ENCODE measurements around the gene GSAP.
"Not testable (repeated sequence)": the region's sequence is repeated elsewhere in the genome, so short reads cannot be mapped to it uniquely, and the experiment has no call there.

Gene GSAP

DNA sequence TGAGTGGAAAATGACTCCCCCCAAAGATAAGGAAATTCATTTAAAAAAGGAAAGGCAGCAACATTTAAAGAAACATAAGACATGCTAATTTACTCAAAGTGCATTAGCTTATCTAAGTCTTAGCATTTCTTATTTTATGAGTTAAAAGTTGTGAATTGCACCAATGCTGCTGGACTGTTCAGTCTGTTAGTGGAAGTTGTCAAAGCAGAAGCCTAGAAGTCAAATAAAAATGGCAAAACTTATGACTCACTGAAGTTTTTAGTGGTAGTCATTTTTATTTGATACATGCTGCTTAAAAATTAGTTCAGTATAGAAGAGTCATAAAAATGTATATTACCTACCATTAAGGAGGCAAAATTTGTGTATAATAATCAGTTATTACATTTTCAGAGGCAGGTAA, 125.7 kb downstream of the GSAP start:
- H3K27ac ChIP-seq (ENCODE audit: low read depth, low read length) = no peak overlapping the region
- H3K36me3 ChIP-seq (ENCODE audit: insufficient read depth, low read length) = no peaks in the 10 kb centered on the region
- H3K4me3 ChIP-seq (ENCODE audit: low read depth, low read length) = no peak overlapping the region
- no peak overlapping the region for H2AFZ ChIP-seq (ENCODE audit: low read length, unreplicated experiment)
- H3K4me1 ChIP-seq (ENCODE audit: control insufficient read depth, insufficient read depth, low read length, unreplicated experiment) = no peaks in the 10 kb centered on the region
- no peaks in the 10 kb centered on the region for H3K27me3 ChIP-seq (ENCODE audit: insufficient read depth, low read length)
- H3K79me2 ChIP-seq (ENCODE audit: control insufficient read depth, insufficient read depth, low read length, unreplicated experiment) = no peaks in the 10 kb centered on the region

DNA sequence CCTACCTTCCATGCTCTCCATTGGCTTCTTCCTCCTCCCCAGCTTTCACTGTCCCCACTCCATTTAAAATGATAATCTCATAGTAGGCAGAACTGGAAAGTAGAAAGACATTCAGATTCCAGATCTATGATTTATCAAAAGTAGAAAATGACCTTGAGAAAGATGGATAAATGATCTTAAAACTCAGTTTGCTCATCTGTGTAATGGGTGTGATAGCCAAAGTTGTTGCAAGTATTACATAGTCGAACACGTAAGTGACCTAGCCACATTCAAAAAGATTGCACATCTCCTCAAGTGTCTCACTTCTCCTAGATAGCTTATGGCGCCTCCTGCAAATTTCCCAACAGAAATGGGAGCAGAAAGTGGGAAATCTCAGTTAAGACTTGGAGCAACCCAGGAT, 126.8 kb downstream of the GSAP start:
- Histone ChIP-seq H3K27ac (ENCODE audit: low read depth, low read length) (no peak overlapping the region), H3K4me1 (ENCODE audit: control insufficient read depth, insufficient read depth, low read length, unreplicated experiment) (no peaks in the 10 kb centered on the region), H3K36me3 (ENCODE audit: insufficient read depth, low read length) (no peaks in the 10 kb centered on the region), H3K27me3 (ENCODE audit: insufficient read depth, low read length) (no peaks in the 10 kb centered on the region), H3K4me3 (ENCODE audit: low read depth, low read length) (no peak overlapping the region), H2AFZ (ENCODE audit: low read length, unreplicated experiment) (no peak overlapping the region), H3K79me2 (ENCODE audit: control insufficient read depth, insufficient read depth, low read length, unreplicated experiment) (no peaks in the 10 kb centered on the region)

DNA sequence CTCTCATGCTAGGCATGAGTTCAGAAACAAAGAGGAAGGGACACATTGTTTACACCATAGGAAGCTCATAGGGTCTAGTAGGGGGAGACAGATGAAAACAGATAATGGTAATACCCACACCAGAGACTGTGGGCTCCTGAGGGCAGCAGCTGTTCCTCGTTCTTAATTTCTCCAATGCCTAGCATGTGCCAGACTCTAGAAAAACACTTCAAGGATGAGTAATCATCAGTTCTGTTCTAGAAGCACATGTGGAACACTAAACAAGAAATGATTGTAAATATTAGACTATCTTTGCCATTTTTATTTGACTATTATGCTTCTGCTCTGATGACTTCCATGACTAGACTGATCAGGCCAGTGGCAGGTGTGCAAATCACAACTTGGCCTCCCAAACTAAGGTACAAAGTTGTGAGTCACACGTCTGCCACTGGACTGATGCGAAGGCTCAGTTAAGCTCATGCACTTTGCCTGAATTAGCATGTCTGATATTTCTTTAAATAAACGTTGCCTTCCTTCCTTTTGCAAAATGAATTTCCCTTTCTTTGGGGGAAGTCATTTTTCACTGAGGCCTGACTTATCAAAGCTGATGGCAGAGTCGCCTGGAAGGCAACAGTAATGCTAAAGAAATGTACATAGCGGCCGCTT, 127.4 kb downstream of the GSAP start:
- Histone ChIP-seq H3K4me1 (ENCODE audit: control insufficient read depth, insufficient read depth, low read length, unreplicated experiment) (no peaks in the 10 kb centered on the region), H3K36me3 (ENCODE audit: insufficient read depth, low read length) (no peaks in the 10 kb centered on the region), H2AFZ (ENCODE audit: low read length, unreplicated experiment) (no peak overlapping the region), H3K79me2 (ENCODE audit: control insufficient read depth, insufficient read depth, low read length, unreplicated experiment) (no peaks in the 10 kb centered on the region), H3K27ac (ENCODE audit: low read depth, low read length) (no peak overlapping the region), H3K4me3 (ENCODE audit: low read depth, low read length) (no peak overlapping the region), H3K27me3 (ENCODE audit: insufficient read depth, low read length) (no peaks in the 10 kb centered on the region)

DNA sequence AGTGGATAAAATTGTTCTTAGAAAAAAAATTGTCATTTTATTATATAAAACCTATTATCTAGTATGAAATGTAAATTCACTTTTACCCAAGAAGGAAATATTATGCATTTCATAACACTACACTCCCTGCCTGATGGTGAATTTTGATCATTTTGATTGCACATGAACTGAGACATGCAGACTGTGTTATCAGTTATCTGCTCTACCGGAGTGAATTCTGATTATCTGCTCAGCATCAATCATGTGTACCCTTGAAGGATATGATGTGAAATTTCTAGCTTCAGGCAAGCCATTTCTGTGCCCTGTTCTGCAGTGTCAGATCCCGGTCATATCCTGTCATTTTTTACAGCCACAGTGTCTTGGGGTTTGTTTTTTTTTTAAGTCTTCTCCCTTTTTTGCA, 131.5 kb downstream of the GSAP start:
- H2AFZ ChIP-seq (ENCODE audit: low read length, unreplicated experiment) = no peak overlapping the region
- H3K36me3 ChIP-seq (ENCODE audit: insufficient read depth, low read length) = no peaks in the 10 kb centered on the region
- H3K27me3 ChIP-seq (ENCODE audit: insufficient read depth, low read length) = no peaks in the 10 kb centered on the region
- no peak overlapping the region for H3K4me3 ChIP-seq (ENCODE audit: low read depth, low read length)
- H3K4me1 ChIP-seq (ENCODE audit: control insufficient read depth, insufficient read depth, low read length, unreplicated experiment) = no peaks in the 10 kb centered on the region
- no peak overlapping the region for H3K27ac ChIP-seq (ENCODE audit: low read depth, low read length)
- no peaks in the 10 kb centered on the region for H3K79me2 ChIP-seq (ENCODE audit: control insufficient read depth, insufficient read depth, low read length, unreplicated experiment)

DNA sequence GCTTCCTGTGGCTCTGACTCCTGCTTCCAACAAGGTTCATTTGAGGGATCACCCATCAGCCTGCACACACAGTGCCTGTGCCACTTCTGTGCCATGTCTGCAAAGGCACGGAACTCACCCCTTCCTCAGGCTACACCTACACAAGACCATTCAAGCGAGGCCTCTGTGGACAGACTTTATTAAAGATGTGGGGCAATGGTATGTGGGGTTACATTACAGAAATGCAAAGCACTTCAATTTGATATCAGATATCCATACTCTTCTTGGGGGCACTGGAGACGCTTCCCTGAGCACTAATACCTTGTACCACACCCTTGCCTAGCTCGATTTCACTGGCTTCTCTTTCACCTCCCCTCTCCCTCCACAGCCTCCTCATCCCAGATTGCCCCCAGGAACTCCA, 132.1 kb downstream of the GSAP start:
- Histone ChIP-seq H3K79me2 (ENCODE audit: control insufficient read depth, insufficient read depth, low read length, unreplicated experiment) (no peaks in the 10 kb centered on the region), H3K27me3 (ENCODE audit: insufficient read depth, low read length) (no peaks in the 10 kb centered on the region), H3K36me3 (ENCODE audit: insufficient read depth, low read length) (no peaks in the 10 kb centered on the region), H3K4me3 (ENCODE audit: low read depth, low read length) (no peak overlapping the region), H2AFZ (ENCODE audit: low read length, unreplicated experiment) (no peak overlapping the region), H3K4me1 (ENCODE audit: control insufficient read depth, insufficient read depth, low read length, unreplicated experiment) (no peaks in the 10 kb centered on the region), H3K27ac (ENCODE audit: low read depth, low read length) (no peak overlapping the region)

DNA sequence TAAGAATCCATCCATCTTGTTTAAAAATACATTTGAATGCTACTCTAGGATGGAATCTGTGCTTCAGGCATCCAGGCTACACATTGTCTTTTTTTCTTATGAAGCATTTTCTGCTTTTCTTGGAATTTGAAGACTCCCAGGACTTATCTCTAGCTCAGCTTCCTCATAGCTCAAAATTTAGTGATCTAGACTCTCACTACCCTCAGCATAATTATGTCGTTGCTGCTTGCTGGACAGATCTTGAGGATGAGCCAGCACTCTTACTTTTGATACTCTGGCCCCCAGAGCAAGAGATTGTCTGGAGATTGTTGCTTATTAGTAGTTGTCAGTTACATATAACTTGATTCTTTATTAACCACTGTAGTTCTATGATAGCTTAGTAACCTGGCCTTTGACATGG, 133.3 kb downstream of the GSAP start:
- Histone ChIP-seq H3K27me3 (ENCODE audit: insufficient read depth, low read length) (no peaks in the 10 kb centered on the region), H3K4me1 (ENCODE audit: control insufficient read depth, insufficient read depth, low read length, unreplicated experiment) (no peaks in the 10 kb centered on the region), H2AFZ (ENCODE audit: low read length, unreplicated experiment) (no peak overlapping the region), H3K36me3 (ENCODE audit: insufficient read depth, low read length) (no peaks in the 10 kb centered on the region), H3K79me2 (ENCODE audit: control insufficient read depth, insufficient read depth, low read length, unreplicated experiment) (no peaks in the 10 kb centered on the region), H3K27ac (ENCODE audit: low read depth, low read length) (no peak overlapping the region), H3K4me3 (ENCODE audit: low read depth, low read length) (no peak overlapping the region)

DNA sequence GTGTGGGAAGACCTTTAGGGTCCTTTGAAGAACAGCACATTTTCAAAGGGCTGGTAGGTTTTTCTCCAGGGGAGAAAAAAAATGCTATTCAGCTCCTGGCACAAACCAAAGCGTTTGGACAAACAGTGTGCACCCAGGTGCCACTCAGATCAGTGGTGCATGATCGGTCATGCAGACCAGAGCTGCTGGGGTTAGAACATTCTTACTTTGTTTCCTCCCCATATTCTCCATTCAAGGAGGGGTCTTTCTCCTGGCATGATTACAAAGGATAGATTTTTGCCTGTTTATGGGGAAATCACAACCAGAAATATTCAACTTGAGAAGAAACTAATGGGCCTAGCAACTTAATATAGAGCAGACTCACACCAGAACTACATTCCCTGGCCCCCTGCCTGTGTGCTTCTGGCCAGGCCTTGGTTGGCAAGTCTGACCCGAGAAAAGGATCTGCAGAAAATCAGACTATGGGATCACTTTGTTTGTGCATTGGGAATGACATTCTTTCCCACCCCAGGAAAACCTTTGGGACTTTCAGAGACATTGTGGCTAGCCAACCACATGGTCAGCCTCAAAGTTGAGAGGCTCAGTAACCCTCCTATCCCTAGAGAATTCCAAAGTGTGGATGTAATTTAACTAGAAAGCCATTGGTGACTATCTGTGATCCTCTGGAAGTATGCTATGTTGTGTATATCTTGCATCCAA, 134.2 kb downstream of the GSAP start:
- no peaks in the 10 kb centered on the region for H3K36me3 ChIP-seq (ENCODE audit: insufficient read depth, low read length)
- no peaks in the 10 kb centered on the region for H3K4me1 ChIP-seq (ENCODE audit: control insufficient read depth, insufficient read depth, low read length, unreplicated experiment)
- no peak overlapping the region for H3K27ac ChIP-seq (ENCODE audit: low read depth, low read length)
- no peak overlapping the region for H2AFZ ChIP-seq (ENCODE audit: low read length, unreplicated experiment)
- H3K79me2 ChIP-seq (ENCODE audit: control insufficient read depth, insufficient read depth, low read length, unreplicated experiment) = no peaks in the 10 kb centered on the region
- no peak overlapping the region for H3K4me3 ChIP-seq (ENCODE audit: low read depth, low read length)
- H3K27me3 ChIP-seq (ENCODE audit: insufficient read depth, low read length) = no peaks in the 10 kb centered on the region

DNA sequence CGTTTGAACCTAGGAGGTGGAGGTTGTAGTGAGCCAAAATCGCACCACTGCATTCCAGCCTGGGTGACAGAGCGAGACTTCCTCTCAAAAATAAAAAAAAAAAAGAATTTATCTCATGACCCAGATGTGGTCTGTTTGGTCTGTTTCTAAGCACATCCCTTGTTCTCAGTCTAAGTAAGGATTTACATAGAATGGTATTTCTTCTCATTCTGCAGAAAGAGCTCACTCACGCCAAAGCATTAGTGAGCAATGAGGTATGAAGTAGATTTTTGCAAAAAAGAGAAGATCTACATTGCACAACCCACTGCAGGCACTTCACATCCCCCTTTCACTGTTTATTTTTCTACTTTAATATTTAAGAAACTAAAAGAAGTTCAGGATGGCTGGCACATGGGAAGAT, 140.0 kb downstream of the GSAP start:
- H3K27ac ChIP-seq (ENCODE audit: low read depth, low read length) = no peak overlapping the region
- H3K27me3 ChIP-seq (ENCODE audit: insufficient read depth, low read length) = no peaks in the 10 kb centered on the region

DNA sequence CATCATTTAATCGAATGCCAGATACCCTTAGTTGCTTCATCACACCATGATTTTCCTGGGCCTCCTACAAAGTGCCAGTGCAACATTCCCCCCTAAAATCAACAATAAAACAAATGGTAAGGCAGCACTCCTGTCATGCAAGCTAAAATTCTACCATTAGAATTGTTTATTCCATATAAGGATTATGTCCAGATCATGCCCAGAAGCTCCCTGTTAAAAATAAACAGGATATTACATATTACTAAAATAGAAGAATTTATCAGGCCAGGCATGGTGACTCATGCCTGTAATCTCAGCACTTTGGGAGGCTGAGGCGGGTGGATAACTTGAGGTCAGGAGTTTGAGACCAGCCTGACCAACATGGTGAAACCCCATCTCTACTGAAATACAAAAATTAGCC, 140.5 kb downstream of the GSAP start:
- not testable (repeated sequence) for H3K27ac ChIP-seq (ENCODE audit: low read depth, low read length); H3K36me3 ChIP-seq (ENCODE audit: insufficient read depth, low read length); H3K27me3 ChIP-seq (ENCODE audit: insufficient read depth, low read length); H3K4me3 ChIP-seq (ENCODE audit: low read depth, low read length); H3K79me2 ChIP-seq (ENCODE audit: control insufficient read depth, insufficient read depth, low read length, unreplicated experiment); H3K4me1 ChIP-seq (ENCODE audit: control insufficient read depth, insufficient read depth, low read length, unreplicated experiment); H2AFZ ChIP-seq (ENCODE audit: low read length, unreplicated experiment)

More for the DNA sequence above, 140.0 kb downstream of the GSAP start:
- Histone ChIP-seq H3K36me3 (ENCODE audit: insufficient read depth, low read length) (no peaks in the 10 kb centered on the region), H2AFZ (ENCODE audit: low read length, unreplicated experiment) (no peak overlapping the region), H3K79me2 (ENCODE audit: control insufficient read depth, insufficient read depth, low read length, unreplicated experiment) (no peaks in the 10 kb centered on the region), H3K4me3 (ENCODE audit: low read depth, low read length) (no peak overlapping the region), H3K4me1 (ENCODE audit: control insufficient read depth, insufficient read depth, low read length, unreplicated experiment) (no peaks in the 10 kb centered on the region)

DNA sequence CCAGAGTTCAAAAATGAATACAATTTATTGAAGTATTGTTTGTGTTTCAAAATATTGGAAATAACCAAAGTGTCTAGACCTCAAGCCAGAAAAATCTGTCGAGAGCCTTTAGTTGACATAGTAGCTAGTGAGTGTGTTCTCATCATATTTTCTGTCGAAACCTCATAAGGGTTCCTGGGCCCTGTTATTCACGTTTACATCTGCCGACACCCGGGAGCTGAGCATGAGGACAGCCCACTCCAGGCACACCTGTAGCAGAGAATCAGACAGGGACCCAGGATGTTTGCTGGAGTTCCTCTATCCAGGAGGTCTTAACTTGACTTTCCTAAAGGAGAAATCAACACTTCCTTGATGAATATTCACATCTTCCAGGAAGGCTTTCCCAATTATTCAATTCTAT, 144.4 kb downstream of the GSAP start:
- no peak overlapping the region for H3K27ac ChIP-seq (ENCODE audit: low read depth, low read length)
- no peak overlapping the region for H2AFZ ChIP-seq (ENCODE audit: low read length, unreplicated experiment)
- no peaks in the 10 kb centered on the region for H3K4me1 ChIP-seq (ENCODE audit: control insufficient read depth, insufficient read depth, low read length, unreplicated experiment)
- H3K79me2 ChIP-seq (ENCODE audit: control insufficient read depth, insufficient read depth, low read length, unreplicated experiment) = no peaks in the 10 kb centered on the region
- H3K27me3 ChIP-seq (ENCODE audit: insufficient read depth, low read length) = no peaks in the 10 kb centered on the region
- H3K4me3 ChIP-seq (ENCODE audit: low read depth, low read length) = no peak overlapping the region
- no peaks in the 10 kb centered on the region for H3K36me3 ChIP-seq (ENCODE audit: insufficient read depth, low read length)

DNA sequence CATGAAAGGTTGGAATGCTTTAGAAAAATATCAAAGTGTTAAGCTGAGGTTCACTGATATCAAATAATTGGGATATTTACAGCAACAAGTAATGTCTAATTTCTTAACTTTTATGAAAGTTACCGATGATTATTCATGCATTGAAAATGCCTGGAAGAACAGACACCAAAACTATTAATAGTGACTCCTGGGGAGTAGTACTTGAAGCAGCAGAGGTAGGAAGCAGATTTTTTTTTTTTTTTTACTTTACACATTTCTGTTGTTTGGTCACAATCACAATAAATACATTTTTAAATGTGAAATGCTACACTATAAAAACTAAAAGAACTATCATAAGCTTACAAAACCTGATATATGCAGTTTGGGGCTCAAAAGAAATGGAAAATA, 146.1 kb downstream of the GSAP start:
- H3K4me1 ChIP-seq (ENCODE audit: control insufficient read depth, insufficient read depth, low read length, unreplicated experiment) = no peaks in the 10 kb centered on the region
- no peak overlapping the region for H3K4me3 ChIP-seq (ENCODE audit: low read depth, low read length)
- no peaks in the 10 kb centered on the region for H3K27me3 ChIP-seq (ENCODE audit: insufficient read depth, low read length)
- H3K27ac ChIP-seq (ENCODE audit: low read depth, low read length) = no peak overlapping the region
- H2AFZ ChIP-seq (ENCODE audit: low read length, unreplicated experiment) = no peak overlapping the region
- no peaks in the 10 kb centered on the region for H3K79me2 ChIP-seq (ENCODE audit: control insufficient read depth, insufficient read depth, low read length, unreplicated experiment)
- H3K36me3 ChIP-seq (ENCODE audit: insufficient read depth, low read length) = no peaks in the 10 kb centered on the region
